Measurements from ENCODE around the gene DNAAF5. TPM values are rescaled to one million over a fixed set of nuclear protein-coding genes. Genes with fewer than 3 reads are reported as not detected.

DNAAF5 gene
- total RNA-seq, 6 experiments from 2014 or later = 25.4 to 33.0 (median 27.5) TPM

DNA sequence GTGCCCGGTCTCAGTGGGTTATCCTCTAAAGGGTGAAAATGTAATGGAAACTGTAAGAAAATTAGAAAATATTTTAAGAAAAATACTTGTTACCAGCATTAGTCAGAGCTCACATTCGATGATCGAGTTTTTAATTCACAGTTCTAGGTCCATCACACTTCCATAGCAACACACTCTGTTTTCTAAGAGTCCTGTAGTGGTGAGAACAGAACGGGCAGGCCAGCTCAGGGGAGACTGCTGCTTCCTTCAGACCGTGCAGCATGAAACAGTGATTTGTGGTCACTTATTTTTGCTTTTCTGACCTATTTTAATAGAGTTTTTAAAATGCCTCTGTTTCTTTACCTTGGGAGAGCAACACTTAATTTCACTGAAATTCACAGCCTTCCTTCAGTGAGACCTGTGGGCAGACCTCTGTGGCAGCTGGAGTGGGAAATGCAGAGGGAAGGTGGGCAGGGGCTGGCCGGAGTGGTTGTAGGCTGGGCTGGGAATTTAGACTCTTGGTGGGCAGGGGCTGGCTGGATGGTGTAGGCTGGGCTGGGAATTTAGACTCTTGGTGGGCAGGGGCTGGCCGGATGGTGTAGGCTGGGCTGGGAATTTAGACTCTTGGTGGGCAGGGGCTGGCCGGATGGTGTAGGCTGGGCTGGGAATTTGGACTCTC is 107.2 kb downstream of the DNAAF5 start:
- H3K9me3 Mint-ChIP-seq = no peaks in the 10 kb centered on the region
- H3K4me3 Mint-ChIP-seq = no peak overlapping the region
- peaks cover 13% of the 10 kb centered on the region for H3K36me3 Mint-ChIP-seq (ENCODE audit: low read depth)
- no peak for DNase-seq
- H3K4me1 Mint-ChIP-seq (ENCODE audit: low read depth) = peaks cover 44% of the 10 kb centered on the region
- peak overlapping the region; percentile 98 for H3K27ac Mint-ChIP-seq
- TF ChIP-seq, protein P1, sequence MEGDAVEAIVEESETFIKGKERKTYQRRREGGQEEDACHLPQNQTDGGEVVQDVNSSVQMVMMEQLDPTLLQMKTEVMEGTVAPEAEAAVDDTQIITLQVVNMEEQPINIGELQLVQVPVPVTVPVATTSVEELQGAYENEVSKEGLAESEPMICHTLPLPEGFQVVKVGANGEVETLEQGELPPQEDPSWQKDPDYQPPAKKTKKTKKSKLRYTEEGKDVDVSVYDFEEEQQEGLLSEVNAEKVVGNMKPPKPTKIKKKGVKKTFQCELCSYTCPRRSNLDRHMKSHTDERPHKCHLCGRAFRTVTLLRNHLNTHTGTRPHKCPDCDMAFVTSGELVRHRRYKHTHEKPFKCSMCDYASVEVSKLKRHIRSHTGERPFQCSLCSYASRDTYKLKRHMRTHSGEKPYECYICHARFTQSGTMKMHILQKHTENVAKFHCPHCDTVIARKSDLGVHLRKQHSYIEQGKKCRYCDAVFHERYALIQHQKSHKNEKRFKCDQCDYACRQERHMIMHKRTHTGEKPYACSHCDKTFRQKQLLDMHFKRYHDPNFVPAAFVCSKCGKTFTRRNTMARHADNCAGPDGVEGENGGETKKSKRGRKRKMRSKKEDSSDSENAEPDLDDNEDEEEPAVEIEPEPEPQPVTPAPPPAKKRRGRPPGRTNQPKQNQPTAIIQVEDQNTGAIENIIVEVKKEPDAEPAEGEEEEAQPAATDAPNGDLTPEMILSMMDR (IDR thresholded peaks at IDR 0.05) = no peak
- peaks cover 2% of the 10 kb centered on the region for H3K27me3 Mint-ChIP-seq (ENCODE audit: insufficient read depth)

DNA sequence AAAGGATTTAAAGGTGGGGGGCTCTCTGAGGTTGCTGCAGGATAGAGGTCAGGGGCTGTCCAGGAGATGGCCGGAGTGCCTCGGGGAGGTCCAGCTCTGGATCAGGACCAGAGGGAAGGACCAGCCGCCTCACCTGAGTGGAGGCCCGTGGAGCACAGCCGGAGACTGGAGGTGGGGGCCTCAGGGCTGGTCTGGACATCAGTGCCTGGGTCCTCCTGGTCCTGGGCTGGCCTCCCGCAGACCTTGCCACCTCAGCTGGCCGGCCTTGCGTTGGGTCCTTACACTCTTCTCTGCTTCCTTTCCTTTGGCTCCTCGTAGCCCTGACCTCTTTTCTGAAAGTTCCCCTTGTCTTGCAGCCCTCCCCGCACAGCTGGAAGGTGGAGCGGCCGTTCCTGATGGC is 107.8 kb downstream of the DNAAF5 start:
- H3K4me1 Mint-ChIP-seq (ENCODE audit: low read depth) = peaks cover 44% of the 10 kb centered on the region

DNA sequence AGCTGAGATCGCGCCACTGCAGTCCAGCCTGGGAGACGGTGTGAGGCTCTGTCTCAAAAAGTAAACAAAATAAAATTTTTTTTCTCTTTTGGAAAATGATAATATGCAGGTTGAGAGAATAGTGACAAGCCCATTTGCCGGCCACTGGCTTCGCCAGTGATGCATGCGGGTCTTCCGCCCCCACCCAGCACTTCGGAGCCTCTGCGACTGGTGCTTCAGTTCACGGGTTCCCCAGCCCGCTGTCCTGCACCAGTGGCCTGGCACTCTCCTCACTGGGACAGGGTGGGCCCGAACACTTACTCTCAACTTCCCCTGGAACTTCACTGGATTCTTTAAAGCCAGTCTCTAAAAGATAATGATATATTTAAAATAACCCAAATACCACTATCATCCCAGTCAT is 108.5 kb downstream of the DNAAF5 start:
- Mint-ChIP-seq H3K27me3 (ENCODE audit: insufficient read depth) (peaks cover 2% of the 10 kb centered on the region), H3K4me1 (ENCODE audit: low read depth) (peaks cover 44% of the 10 kb centered on the region), H3K36me3 (ENCODE audit: low read depth) (peaks cover 17% of the 10 kb centered on the region), H3K9me3 (no peaks in the 10 kb centered on the region), H3K4me3 (no peak overlapping the region), H3K27ac (no peak overlapping the region)
- no peak for DNase-seq
- TF ChIP-seq, protein P1 (IDR thresholded peaks at IDR 0.05) = no peak

More for the DNA sequence above, 107.8 kb downstream of the DNAAF5 start:
- Mint-ChIP-seq H3K27ac (peak overlapping the region; percentile 98), H3K4me3 (no peak overlapping the region), H3K27me3 (ENCODE audit: insufficient read depth) (peaks cover 2% of the 10 kb centered on the region), H3K36me3 (ENCODE audit: low read depth) (peaks cover 13% of the 10 kb centered on the region), H3K9me3 (no peaks in the 10 kb centered on the region)
- TF ChIP-seq, protein P1 (IDR thresholded peaks at IDR 0.05) = no peak
- no peak for DNase-seq

DNA sequence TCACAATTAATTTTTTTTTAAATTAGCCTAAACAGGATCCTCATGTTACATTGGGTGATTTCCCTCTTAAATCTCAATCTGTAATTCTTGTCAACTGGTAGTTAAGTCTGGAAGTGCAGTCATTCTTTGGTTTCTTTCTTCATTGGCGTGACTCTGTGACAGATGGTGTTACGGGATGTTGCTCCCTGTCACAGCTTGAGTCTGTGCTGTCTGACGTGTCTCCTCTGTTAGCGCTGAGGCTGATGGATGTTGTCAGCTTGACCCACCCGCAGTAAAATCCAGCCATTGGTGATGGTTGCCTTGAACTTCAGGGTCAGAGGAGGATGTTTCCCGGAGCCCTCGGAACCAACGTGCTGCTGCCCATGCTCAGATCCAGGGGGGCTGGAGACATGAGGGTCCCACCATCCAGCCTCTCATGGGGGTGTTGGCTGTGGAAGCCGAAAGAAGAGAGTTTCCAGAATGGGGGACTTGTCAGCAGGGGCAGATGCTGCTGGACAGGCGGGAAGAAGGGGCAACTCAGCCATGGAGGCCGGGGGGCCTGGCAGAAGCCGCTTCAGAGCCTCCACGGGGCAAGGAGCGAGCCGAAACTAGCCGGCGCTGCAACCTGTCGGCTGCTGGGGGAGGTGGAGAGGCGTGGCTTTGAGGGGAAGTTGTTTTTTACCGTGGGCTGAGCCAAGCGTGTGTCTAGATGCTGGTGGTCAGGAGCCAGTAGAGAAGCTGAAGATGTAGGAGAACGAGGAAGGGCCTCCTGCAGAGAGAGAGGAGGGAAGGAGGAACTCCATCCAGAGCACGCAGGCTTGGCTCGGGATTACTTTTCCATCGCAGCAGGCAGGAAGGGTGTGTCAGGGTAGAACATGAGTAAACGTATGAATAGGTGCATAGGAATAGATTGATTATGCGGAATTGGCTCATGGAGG is 109.2 kb downstream of the DNAAF5 start:
- Mint-ChIP-seq H3K4me1 (ENCODE audit: low read depth) (peaks cover 36% of the 10 kb centered on the region), H3K4me3 (no peak overlapping the region), H3K9me3 (no peaks in the 10 kb centered on the region), H3K36me3 (ENCODE audit: low read depth) (peaks cover 19% of the 10 kb centered on the region), H3K27ac (peak overlapping the region; percentile 55), H3K27me3 (ENCODE audit: insufficient read depth) (peaks cover 2% of the 10 kb centered on the region)
- no peak for DNase-seq
- TF ChIP-seq, protein P1 (IDR thresholded peaks at IDR 0.05) = no peak

Other genes with a start within 250 kb of the DNAAF5 start
- gene PDGFA, start 206.9 kb upstream of the DNAAF5 start, total RNA-seq (2021; fragmentation: NEBNext Ultra II Directional; extraction: Animal tissue kit (Norgen Biotek cat#: 25700)) = 1 to 10 TPM; 7.1 to 8.7 (median 7.8) TPM
- 10 to 100 TPM; 15.5 to 22.7 (median 17.1) TPM for gene PRKAR1B, start 582 bp downstream of the DNAAF5 start, total RNA-seq (2021; fragmentation: NEBNext Ultra II Directional; extraction: Animal tissue kit (Norgen Biotek cat#: 25700))
- gene SUN1, start 105.8 kb downstream of the DNAAF5 start, total RNA-seq (2021; fragmentation: NEBNext Ultra II Directional; extraction: Animal tissue kit (Norgen Biotek cat#: 25700)) = 10 to 100 TPM; 51.0 to 69.8 (median 61.2) TPM
- gene GET4, start 149.9 kb downstream of the DNAAF5 start, total RNA-seq (2021; fragmentation: NEBNext Ultra II Directional; extraction: Animal tissue kit (Norgen Biotek cat#: 25700)) = 10 to 100 TPM; 21.3 to 26.3 (median 25.5) TPM
- gene ADAP1, start 228.0 kb downstream of the DNAAF5 start, total RNA-seq (2021; fragmentation: NEBNext Ultra II Directional; extraction: Animal tissue kit (Norgen Biotek cat#: 25700)) = 1 to 10 TPM in 2 of 6 experiments, under 1 TPM in 4; 0.64 to 1.1 (median 0.90) TPM
- gene COX19, start 248.8 kb downstream of the DNAAF5 start, total RNA-seq (2021; fragmentation: NEBNext Ultra II Directional; extraction: Animal tissue kit (Norgen Biotek cat#: 25700)) = 1 to 10 TPM; 5.6 to 7.6 (median 6.5) TPM